GM12891 (cell line): ENCODE data around the gene PXMP2.

Source experiments
- POLR2A ChIP-seq: IDR thresholded peaks from 2 replicates; pipeline ENCODE4 v1.6.1; 2011; ENCODE audit warnings: low read depth, low read length, control low read depth
- POLR2AphosphoS5 ChIP-seq: IDR thresholded peaks from 2 replicates; pipeline ENCODE4 v1.6.1; 2011; ENCODE audit warnings: low read depth, low read length, control low read depth
- SPI1 ChIP-seq: IDR thresholded peaks from 2 replicates; pipeline ENCODE4 v1.6.1; 2011; ENCODE audit warnings: low read depth, low read length, control low read depth
- TAF1 ChIP-seq: IDR thresholded peaks from 2 replicates; pipeline ENCODE4 v1.6.1; 2011; ENCODE audit warnings: low read depth, low read length, control low read depth

DNA sequence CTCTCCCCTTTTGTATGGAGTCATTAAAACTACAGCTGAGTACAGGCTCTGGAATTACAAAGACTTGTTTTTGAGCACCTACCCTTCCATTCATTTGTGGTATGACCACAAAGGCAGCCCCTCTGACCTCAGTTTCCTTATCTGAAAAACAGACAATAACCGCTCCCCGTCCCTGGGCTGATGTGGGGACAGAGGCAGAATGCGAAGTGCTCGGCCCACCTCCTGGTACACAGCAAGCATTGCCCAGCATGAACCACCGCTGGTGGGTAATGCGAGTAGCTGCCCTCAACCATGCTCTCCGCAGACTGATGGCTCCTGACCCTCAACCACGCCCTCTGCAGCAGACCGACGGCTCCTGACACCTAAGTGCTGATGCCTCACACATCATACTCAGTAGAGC lies 46.5 kb upstream of the PXMP2 start:
- TF ChIP-seq TAF1 (no peak), POLR2A (no peak), POLR2AphosphoS5 (no peak), SPI1 (no peak)
